COR-L47 (cell line): ENCODE data around the gene TMEM115.

Source experiments
- DNase-seq: peaks from one replicate; lab custom pipeline; 2025; lab: John Stamatoyannopoulos, UW

The TMEM115 gene, protein sequence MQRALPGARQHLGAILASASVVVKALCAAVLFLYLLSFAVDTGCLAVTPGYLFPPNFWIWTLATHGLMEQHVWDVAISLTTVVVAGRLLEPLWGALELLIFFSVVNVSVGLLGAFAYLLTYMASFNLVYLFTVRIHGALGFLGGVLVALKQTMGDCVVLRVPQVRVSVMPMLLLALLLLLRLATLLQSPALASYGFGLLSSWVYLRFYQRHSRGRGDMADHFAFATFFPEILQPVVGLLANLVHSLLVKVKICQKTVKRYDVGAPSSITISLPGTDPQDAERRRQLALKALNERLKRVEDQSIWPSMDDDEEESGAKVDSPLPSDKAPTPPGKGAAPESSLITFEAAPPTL

DNA sequence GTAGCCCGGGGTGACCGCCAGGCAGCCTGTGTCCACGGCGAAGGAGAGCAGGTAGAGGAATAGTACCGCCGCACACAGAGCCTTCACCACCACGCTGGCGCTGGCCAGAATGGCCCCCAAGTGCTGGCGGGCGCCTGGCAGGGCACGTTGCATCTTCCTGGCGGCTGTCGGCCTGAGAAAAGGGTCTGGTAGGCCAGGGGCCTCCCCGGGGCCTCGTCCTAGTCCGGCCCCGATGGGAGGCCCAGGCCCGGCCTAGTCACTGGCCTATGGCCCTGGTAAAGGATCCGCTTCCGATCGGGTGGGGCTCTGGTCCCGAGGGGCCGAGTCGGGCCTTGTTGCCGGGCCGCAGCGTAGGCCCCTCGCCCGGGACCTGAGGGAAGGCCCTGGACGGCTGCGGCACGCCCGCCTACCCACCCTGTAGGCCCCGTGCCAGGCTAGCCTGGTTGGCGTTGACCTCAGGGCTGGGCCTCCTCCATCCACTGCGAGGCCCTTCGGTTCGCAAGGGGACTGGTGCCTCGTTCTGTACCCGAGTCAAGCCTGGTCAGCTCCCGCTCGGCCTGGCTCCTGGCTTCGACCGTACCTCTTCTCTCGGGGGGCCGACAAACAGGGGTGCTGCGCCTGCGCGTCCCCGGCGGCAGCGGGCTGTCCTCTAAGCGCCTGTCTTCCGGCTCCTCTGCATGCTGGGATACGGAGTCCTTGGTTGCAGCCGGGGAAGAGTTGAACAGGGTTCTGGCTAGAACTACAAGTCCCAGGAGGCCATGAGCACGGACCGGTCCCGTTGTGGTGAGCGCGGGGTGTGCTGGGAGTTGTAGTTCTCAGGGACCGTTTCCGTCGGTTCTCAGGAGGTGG lies at the start of gene TMEM115:
Gene TMEM115, minus strand, starts transcription at position 611 of the 849 bp plus-strand sequence. Its CDS starts 458 bp downstream, at position 153.
- peak; percentile 85 for DNase-seq

DNA sequence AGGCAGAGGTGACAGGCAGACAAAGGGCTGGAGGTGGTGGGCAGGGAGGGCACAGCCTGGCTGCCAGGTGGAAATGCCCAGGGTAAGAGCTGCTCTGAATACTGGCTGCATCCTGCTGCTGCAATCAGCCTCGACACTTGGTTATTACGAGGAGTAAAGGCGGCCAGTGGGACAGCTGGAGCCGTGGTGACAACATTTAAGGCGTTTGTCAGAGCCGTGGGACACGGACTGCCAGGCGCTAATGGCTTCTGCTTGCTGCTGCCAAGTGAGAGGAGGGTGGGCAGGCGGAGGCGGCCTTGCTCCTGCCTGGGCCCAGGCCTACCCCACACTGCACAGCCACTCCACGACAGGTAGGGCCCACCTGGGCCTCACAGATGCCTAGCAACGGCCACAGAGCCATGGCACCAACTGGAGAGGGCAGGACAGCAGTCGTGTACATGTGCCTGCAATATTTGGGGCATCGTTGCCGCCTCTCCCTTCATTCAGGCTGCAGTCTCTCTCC lies 49.2 kb upstream of the TMEM115 start:
- DNase-seq = no peak

DNA sequence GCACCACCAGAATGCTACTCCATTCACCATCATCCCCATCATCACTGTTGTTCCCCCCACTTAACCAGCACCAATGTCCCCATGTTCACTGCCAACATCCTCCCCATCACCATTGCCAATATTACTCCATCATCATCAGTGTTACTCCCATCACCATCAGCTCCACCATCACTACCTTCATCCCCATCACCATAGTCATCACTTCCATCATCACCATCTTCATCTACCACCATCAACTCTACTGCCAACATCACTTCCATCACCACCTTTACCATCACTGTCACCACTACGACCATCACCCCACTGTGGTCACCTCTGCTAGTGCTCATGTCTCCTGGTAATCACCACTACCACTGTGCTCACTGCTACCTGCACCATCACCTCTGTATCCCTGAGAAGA lies 47.2 kb upstream of the TMEM115 start:
- DNase-seq = no peak

DNA sequence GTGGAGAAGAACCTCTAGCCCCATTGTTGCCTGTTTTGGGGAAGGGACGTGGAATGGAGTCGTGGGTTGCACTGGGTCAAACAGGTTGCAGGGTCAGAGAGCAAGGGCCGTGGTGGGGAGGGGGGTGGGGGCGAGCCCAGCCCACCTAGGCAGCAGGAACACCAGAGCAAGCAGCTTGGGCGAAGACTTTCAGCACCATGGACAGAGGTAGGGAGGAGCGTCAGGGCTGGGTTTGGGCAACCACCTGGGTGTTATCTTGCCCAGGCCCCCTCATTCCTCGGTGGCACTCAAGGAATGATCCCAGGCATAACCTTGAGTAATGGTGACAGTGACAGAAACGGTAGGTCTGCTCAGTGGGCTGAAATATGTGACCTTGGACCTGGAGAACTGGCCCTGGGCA lies 45.9 kb upstream of the TMEM115 start:
- no peak for DNase-seq

DNA sequence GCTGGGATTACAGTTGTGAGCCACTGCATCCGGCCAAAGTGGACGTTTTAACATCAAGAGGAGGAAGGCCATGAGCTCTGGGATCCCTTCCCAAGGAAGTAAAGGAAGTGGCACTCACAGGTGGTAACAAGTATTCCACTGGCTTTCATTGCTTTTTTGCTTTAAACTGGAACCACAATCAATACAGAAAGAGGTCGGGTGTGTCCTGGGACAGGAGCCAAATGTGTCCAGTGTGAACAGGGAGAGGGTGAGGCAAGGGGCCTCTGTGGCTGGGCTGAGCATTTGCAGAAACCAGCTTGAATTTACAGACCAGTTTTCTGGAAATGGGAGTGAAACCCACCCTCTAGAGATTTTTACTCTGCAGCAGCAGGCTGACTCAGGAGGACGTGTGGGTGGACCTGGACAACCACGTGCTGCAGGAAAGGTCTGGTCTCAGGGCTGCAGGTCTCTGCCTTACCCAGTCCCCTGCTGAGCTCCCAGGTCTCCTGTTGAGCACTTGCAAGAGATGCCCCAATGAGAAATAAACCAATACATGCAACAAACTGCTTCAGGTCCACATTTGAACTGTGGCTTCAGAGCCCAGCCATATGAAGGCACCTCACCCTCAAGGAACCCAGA lies 42.8 kb upstream of the TMEM115 start:
- no peak for DNase-seq

DNA sequence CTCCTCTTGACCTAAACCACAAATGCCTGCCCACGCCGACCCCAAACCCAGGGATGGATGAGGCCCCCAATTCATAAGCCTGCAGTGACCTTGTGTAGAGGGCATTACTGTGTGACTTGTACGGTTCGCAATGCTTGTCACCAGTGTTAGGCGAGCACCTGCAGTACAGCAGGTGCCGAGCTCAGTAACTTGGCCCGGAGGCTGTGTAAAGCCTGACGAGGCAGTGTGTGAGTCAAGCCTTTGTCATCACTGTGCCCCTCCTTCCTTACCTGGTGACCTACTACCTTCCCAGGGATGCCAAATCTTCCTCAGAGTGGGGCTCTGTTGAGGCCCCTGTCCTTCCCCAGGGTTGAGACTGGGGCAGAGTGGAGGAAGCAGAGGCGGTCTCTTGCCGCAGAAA lies 37.2 kb upstream of the TMEM115 start:
- DNase-seq = no peak

DNA sequence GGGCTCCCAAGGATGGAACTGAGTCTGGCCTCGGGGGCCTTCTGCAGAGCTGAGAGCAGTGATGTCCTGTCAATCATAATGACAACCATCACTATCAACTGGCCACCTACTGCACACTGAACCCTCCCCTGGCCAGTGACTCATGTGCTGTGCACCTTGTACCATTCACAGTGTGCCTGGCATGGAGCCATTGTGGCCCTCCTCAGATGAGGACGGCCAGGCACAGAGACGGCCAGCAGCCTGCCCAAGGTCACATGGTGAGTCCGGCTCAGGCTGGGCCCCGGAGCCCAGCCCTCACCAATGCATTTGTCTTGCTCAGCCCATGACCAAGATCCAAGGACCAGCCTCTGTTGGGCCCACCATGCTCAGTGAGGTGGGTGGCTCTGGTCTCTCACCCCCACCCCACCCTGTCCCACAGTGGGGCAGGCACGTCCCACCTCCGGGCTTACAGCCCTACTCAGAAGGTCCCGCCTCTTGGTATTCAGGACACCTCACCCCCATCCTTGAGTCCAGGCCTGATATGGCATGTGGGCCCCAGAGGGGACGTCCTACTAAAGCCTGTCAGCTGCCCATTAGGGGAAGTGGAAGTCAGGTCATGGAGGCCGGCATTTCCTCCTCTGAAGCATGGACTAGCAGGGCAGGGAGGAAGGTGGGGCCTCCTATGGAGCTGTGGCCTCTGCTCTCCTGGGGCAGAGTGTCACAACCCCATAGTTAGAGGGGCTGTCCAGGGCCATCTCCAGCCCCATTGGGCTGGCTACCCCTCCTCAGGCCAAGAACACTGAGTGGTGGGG lies 35.9 kb upstream of the TMEM115 start:
- no peak for DNase-seq

DNA sequence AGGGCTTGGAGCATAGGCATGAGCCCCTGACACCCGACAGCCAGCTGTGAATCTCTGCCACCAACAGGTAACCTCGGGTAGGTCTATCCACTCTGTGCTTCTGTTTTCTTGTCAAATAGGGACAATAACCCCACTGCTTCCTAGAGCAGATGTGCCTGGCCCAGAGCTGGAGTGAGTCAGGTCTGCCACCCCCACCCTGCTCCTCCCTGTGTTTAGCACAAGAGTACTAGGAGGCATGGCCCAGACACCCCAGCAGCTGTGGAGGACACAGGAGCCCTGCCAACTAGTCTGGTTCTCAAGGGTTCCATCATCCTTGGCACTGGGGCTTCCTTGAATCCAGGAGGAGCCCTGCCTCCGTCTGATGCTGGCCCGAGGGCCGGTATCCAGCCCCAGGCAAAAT lies 33.7 kb upstream of the TMEM115 start:
- DNase-seq = no peak

DNA sequence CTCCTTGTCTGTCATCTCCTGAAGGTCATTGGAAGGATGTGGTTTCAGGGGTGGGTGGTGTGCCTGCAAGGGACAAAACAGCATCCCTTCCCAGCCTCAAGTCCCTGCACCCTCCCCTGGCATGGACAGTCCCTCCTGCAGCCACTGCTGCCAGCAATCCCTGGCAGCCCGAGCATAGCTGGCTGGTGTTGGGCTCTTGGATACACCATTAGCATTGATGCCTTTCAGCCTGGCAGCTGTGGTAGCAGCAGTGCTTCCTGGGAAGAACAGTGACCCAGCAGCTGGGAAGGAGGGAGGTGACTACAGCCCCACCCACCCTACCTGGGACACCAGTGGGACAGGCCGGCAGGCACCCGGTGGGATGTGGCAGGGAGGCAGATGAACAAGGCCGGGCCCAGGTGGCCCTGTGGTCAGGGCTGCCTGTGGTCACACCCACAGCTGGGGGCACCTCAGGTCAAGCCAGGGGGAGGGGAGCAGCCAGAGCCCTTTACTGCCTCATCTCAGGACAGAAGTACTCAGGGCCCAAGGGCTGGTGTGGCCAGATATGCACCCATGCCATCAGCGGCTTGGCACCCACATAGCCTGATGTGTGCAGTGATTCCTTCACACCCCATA lies 32.9 kb upstream of the TMEM115 start:
- DNase-seq = no peak

DNA sequence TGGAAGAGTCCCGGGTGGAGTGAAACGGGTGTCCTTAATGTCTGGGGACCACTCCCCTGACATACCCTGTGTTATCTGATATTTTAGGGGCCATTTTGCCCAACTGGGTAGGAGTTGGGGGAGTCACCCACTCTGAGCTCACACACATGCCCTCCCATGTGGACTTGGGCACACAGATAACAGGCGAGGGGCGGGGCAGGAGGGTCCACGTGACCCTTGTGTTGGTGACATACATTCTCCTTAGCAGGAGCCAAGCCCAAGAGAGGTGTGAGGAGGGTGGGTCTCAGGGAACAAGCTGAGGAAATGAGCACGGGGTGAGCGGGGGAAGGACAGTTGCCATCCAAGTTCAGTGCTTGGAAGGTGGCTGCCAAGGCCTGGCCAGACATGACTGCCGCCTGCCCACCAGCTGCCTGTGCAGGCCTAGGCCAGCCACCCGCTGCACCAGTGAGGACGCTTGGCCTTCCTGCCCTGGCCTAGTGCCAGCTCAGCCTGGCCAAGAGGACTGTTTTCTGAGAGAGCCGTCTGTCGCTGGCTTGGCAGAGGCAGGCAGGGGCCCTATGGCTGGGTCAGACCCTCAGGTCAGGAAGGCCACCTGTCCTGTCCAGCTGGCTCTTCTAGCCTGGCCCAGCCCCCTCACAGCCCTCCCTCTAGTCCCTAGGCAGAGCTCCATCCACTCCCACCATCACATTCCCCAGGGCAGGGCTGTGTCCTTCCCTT lies 31.3 kb upstream of the TMEM115 start:
- DNase-seq = no peak

DNA sequence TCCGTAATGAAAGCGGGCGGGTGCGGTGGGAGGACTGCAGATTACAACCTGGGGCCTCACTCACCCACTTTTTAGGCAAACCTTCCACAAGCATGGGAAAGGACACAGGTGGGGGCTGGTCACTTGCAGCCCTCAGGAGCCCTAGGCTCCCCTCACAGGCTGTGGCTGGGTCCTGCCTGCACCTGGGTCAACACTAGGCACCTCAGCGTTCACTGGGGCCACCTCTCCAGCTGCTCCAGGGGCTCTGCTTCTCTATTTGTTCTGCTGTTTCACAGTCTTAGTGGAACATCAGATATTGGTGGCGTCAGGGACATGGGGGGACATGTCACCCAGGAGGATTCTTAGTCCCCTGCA lies 30.1 kb upstream of the TMEM115 start:
- no peak for DNase-seq

DNA sequence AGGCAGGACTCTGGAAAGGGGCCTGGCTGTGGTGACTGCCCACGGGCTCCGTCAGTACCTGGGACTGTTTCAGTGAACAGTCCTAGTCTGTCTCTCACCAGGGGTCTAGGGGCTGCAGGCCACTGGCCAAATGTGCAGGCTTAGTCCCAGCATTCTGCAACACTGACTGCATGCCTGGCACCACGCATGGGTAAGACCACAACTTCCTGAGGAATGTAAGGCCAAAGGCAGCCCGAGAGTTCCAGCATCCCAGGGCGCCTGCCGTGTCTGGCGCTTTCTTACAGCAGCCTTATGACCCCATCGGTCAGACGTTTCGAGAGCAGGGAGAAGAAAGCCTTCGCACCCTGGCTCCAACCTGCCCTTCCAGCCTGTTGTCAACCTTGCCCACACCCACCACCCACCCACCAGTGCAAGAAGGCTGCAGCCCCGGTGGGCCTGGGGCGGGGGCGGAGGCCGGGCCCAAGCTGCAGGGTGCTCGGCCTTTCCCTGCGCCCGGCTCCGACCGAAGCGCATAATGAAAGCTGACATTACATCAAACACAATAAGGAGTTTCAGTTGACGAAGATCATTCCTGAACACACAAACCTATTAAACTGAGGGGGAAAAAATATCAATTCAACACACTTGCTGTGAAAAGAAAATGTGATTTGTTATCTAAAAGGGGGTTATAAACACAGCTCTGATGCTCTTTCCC lies 29.5 kb upstream of the TMEM115 start:
- no peak for DNase-seq

DNA sequence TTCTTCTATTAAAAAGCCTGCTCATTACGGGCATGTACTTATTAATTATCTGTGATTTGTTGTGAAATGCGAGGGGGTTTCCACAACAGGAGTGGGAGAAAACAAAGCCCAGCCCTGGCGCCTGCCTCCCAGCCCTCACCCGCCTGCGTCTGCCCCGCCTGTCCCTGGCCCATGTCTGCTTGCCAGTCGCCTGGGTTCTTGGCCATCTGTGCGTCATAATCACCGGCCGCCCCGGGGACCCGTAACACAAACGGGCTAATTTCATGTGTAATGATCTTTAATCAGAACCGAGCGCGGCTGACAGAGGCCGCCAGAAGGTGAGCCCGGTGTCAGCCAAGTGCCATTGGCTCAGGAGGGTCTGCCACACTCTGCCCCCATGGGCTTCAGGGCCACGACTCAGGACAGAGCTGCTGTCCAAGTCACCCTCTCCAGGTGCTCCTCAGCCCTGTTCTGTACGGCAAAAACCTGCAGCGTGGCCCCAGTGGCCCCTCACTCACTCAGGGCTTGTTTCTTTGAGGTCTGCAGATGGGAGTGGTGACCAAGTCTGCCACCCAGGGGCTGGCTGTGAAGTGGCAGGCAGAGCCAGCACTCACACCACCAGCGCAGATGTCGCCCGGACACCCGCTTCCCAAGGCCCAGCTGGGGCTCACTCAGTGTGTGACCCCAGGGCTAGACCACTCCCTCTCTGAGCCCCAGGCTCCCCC lies 28.8 kb upstream of the TMEM115 start:
- no peak for DNase-seq

DNA sequence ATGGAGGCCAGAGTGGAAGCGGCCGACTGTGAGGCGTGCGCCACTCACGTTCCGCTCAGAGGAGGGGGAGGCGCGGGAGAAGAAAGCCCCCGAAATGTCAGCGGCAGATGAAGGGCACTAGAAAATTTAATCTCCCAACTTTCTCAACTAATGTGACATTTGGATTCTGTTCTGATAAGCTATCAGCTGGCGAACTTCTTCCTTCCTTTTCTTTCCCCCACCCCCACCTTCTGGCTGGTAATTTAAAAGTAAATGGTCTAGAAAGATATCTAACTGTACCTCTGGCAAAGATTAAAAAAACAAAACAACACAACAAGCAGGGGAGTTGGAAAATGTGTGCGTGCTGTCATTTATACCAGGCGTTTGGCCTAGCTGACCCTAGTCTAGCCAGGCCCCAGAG lies 26.4 kb upstream of the TMEM115 start:
- DNase-seq = no peak

DNA sequence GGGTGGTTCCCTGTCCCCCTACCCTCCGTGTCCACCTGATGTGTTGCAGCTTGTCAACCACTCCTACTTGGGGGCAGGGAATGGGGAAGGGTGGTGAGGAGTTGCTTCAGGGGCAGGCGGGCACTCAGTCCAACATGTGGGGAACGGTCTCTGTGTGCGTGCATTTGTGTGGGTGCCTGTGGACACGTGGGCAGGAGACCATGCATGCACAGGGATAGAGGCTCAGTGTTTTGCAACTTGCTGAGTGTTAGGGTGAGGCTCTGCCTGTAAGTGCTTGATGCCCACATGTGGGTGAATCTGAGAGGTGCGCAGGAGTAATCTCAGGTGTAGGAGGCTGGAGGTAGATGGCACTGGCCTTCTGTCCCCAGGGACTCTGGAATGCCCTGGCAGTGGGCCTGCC lies 24.4 kb upstream of the TMEM115 start:
- no peak for DNase-seq

DNA sequence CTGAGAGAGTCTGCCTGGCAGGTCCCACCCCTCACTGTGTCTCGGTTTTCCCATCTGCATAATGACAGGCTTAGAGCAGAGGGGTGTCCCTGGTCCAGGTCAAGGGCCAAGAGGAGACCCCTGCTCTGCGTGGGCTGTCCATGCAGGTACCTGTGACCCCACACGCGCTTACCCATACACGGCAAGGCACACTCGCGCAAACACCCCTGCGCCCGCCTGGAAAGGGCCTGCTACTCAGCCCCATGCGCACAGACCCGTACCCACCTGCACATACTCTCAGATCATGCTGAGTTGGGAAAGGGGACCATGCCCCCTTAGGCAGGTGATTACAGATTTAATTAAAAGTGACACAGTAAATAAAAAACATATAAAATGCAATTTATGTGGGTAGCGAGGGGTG lies 23.4 kb upstream of the TMEM115 start:
- no peak for DNase-seq

DNA sequence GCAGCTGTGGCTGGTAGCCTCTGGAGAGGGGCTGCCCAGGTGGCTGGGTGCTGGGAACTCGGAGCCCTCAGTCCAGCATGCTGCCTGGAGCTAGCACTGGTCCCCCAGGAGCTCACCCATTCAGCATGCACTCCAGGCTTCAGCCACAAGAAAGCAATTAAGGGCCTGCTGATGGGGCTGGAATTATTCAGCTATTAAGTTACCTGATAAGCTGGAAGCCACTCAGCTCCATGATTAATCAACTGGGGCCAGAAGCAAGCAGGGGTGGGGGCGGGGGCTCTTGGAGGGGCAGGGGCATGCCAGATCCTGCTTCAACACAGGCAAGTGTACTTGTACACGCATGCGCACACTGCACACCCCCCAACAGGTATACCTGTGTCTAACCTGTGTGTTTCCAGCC lies 22.1 kb upstream of the TMEM115 start:
- no peak for DNase-seq

DNA sequence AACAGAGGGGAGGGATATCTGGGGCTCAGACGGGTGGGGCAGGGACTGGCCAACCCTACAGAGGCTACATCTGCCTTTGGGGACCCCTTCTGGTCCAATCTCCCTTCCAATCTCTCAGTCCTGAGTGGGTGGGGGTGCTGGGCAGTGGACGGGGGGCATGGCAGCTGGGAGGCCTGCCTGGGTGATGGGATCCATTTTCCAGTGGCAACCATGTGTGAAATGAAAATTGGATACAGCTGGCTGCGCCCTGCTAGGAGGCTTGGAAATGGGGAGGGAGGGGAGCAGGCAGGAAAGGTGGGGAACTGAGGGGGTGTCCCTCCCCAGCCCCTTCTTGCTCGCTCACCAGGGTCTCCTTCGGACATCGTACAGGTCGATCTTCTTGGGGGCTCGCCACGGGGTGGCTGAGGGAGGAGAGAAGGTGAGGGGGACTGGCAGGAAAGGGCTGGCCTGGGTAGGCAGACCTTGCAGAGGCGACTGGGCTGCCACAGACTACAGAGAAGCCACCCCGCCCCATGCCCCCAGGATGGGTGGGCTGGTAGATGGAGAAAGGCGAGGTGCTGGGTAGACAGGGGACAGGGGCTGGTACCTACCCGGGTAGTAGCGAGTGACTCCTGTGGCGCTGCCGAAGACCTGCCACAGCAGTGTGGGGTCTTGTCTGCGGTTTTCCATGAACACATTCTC lies 21.2 kb upstream of the TMEM115 start:
- DNase-seq = no peak

DNA sequence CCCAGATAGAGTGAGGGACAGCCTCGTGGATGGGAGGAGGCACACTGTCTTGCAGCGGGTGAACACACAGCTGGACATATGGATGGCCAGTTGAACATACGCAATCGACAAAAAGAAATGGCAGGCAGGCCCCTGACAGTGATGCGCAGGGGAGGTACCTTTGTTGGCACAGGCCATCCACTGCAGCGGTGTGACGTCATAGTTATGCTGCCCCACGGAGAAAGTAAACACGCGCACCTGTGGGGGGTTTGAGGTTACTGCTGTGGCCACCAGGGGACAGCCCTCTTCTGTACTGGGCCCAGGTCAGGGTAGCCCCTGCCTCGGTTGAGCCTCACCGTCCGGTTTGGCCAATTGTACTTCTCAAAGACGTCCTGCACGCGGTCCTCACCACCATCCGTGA lies 19.4 kb upstream of the TMEM115 start:
- DNase-seq = no peak
